Esophagus (tissue), 2 donors: ENCODE measurements around the gene PRF1. TPM values are rescaled to one million over a fixed set of nuclear protein-coding genes. Genes with fewer than 3 reads are reported as not detected.
A peak's percentile ranks its signal among the peaks of the same experiment; 100 is the strongest.
"Not testable (repeated sequence)": the region's sequence is repeated elsewhere in the genome, so short reads cannot be mapped to it uniquely, and the experiment has no call there.

Experiments
- H3K27ac ChIP-seq, 2 donors: one replicate each; pipeline ENCODE4 v1.5.1; 2013; ENCODE audit warnings: low read depth in 2 of 2, mild to moderate bottlenecking in 2 of 2, inconsistent platforms in 1 of 2, low read length in 1 of 2, moderate library complexity in 1 of 2
- H3K27me3 ChIP-seq, 2 donors: one replicate each; pipeline ENCODE4 v1.6.1; 2013; ENCODE audit warnings: low read length in 2 of 2, control low read depth in 1 of 2, mild to moderate bottlenecking in 1 of 2; ENCODE audit not compliant: insufficient read depth in 2 of 2, control insufficient read depth in 1 of 2
- H3K36me3 ChIP-seq, 2 donors: one replicate each; pipeline ENCODE4 v1.6.1; 2013; ENCODE audit warnings: low read length in 1 of 2; ENCODE audit not compliant: control insufficient read depth in 2 of 2, insufficient read depth in 2 of 2
- H3K4me1 ChIP-seq, 2 donors: one replicate each; pipeline ENCODE4 v1.6.1; 2013; ENCODE audit warnings: low read length in 1 of 2; ENCODE audit not compliant: control insufficient read depth in 2 of 2, insufficient read depth in 2 of 2
- H3K4me3 ChIP-seq, 2 donors: one replicate each; pipeline ENCODE4 v1.5.1; 2013; ENCODE audit warnings: low read length in 2 of 2, mild to moderate bottlenecking in 2 of 2, low read depth in 1 of 2, moderate library complexity in 1 of 2
- H3K9me3 ChIP-seq, 2 donors: one replicate each; pipeline ENCODE4 v1.6.1; 2013; ENCODE audit warnings: mild to moderate bottlenecking in 2 of 2, low read depth in 1 of 2, low read length in 1 of 2, moderate library complexity in 1 of 2; ENCODE audit not compliant: control insufficient read depth in 2 of 2, insufficient read depth in 1 of 2
- WGBS, 2 donors: extraction: QIAGEN DNeasy Blood & Tissue Kit; methylation state at CpG; one replicate each; pipeline ENCODE4 v1.1.7; 2013; 5-methylcytosine and 5-hydroxymethylcytosine counted together
- polyA plus RNA-seq, 2 donors: library from polyadenylated mRNA; stranded (reverse); fragments of 200-250 nt; gene quantifications; one replicate each; pipeline ENCODE4 v1.2.3, GENCODE V29; 2013
- donor health status: healthy with polysubstance abuse.
- donor health status: Bipolar disorder and iron deficiency.

PRF1 gene
- polyA plus RNA-seq, 2 donors = 0.71 to 1.8 TPM

DNA sequence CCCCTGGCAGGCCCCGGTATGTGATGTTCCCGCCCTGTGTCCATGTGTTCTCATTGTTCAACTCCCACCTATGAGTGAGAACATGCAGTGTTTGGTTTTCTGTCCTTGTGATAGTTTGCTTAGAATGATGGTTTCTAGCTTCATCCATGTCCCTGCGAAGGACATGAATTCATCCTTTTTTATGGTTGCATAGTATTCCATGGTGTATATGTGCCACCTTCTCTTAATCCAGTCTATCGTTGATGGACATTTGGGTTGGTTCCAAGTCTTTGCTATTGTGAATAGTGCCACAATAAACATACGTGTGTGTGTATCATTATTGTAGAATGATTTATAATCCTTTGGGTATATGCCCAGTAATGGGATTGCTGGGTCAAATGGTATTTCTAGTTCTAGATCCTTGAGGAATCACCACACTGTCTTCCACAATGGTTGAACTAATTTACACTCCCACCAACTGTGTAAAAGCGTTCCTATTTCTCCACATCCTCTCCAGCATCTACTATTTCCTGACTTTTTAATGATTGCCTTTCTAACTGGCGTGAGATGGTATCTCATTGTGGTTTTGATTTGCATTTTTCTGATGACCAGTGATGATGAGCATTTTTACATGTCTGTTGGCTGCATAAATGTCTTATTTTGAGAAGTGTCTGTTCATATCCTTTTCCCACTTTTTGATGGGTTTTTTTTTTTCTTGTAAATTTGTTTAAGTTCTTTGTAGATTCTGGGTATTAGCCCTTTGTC, 37.3 kb upstream of the PRF1 start:
- not testable (repeated sequence) for H3K4me3 ChIP-seq, H3K27ac ChIP-seq, H3K27me3 ChIP-seq, H3K9me3 ChIP-seq, H3K4me1 ChIP-seq, H3K36me3 ChIP-seq
- 74 to 75% methylated on average over 7 of the region's 7 CpGs for WGBS, 2 donors

DNA sequence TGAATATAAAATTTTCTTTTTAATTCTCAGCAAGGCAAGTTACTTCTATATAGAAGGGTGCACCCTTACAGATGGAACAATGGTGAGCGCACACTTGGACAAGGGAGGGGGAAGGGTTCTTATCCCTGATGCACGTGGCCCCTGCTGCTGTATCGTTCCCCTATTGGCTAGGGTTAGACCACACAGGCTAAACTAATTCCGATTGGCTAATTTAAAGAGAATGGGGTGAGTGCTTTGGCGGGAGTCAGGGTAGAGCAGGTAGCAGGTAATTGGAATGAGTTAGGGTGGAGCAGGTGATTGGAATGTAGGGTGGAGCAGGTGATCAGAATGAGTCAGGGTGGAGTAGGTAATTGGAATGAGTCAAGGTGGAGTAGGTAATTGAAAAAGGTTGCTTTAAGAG, 32.0 kb upstream of the PRF1 start:
- H3K9me3 ChIP-seq, H3K4me3 ChIP-seq, H3K36me3 ChIP-seq, H3K4me1 ChIP-seq, H3K27me3 ChIP-seq: not testable (repeated sequence)
- peak overlapping the region in 1 of 2 donors; percentile 21 for H3K27ac ChIP-seq
- 76 to 78% methylated on average over 5 of the region's 5 CpGs for WGBS, 2 donors

DNA sequence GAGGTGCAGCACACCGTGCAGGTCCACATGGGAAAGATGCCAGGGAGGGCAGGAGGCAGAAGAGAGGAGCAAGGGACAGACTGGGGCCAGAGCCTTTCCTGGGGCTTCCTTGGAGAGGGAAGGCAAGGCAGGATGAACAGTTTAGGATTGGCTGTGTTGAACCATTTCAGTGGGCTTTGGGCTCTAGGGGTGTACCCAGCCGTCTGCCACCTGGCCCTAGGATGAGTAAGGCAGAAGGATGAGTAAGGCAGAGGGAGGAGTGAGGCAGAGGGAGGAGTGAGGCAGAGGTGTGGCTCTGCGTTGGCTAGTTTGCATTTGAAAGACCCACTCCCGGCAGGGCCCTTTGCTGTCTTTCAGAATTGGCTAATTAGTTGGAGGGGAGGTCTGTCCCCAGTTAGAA, 31.5 kb upstream of the PRF1 start:
- Histone ChIP-seq H3K9me3 (peaks cover 0 to 3% of the 10 kb centered on the region in 2 donors), H3K4me3 (no peak overlapping the region), H3K36me3 (no peaks in the 10 kb centered on the region), H3K27ac (peak overlapping the region in 1 of 2 donors; percentile 75), H3K27me3 (no peaks in the 10 kb centered on the region), H3K4me1 (peaks cover 0 to 4% of the 10 kb centered on the region in 2 donors)
- WGBS, 2 donors = 49 to 57% methylated on average over 4 of the region's 4 CpGs

DNA sequence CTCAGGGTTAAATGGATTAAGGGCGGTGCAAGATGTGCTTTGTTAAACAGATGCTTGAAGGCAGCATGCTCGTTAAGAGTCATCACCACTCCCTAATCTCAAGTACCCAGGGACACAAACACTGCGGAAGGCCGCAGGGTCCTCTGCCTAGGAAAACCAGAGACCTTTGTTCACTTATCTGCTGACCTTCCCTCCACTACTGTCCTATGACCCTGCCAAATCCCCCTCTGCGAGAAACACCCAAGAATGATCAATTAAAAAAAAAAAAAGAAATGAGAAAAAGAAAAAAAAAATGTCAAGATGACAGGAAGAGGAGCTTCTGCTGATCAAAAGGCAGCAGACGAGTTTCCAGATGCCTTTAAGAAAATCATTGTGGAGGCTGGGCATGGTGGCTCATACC, 29.2 kb upstream of the PRF1 start:
- H3K9me3 ChIP-seq, H3K4me3 ChIP-seq, H3K4me1 ChIP-seq, H3K27me3 ChIP-seq, H3K27ac ChIP-seq, H3K36me3 ChIP-seq: not testable (repeated sequence)
- 74 to 86% methylated on average over 2 of the region's 6 CpGs for WGBS, 2 donors

DNA sequence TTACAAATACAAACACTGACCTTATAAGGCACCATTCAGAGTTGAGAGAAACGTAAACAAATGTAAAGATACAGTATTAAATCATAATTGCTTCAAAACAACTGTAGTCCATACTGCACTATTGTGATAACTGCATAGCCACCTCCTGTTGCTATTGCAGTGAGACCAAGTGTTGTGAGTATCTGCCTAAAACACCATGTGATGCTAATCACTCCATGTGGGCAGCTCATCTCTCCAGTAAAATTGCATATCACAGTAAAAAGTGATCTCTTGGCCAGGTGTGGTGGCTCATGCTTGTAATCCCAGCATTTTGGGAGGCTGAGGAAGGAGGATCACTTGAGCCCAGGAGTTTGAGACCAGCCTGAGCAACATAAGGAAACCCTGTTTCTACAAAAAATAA, 26.8 kb upstream of the PRF1 start:
- H3K27me3 ChIP-seq = no peaks in the 10 kb centered on the region
- H3K9me3 ChIP-seq = peaks cover 0 to 3% of the 10 kb centered on the region in 2 donors
- H3K4me1 ChIP-seq = peaks cover 0 to 4% of the 10 kb centered on the region in 2 donors
- 67 to 81% methylated on average over 1 of the region's 1 CpG for WGBS, 2 donors
- H3K27ac ChIP-seq = no peak overlapping the region
- no peak overlapping the region for H3K4me3 ChIP-seq
- H3K36me3 ChIP-seq = no peaks in the 10 kb centered on the region

DNA sequence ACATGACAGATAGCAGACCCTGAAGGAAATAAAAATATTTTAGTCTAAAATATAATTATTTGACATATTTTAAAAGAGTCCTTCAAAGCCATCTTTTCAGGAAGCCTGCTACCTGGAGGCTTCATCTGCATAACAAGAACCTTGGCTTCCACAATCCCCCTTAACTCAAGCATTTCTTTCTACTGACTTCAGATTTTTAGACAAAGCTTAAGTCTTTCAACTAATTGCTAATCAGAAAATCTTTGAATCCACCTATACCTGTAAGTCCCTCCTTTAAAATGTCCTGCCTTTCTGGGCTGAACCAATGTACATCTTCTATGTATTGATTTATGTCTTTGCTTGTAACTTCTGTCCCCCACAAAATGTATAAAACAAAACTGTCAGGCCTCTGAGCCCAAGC, 23.5 kb upstream of the PRF1 start:
- no peak overlapping the region for H3K4me3 ChIP-seq
- no peaks in the 10 kb centered on the region for H3K27me3 ChIP-seq
- H3K36me3 ChIP-seq = no peaks in the 10 kb centered on the region
- H3K27ac ChIP-seq = peak overlapping the region in 1 of 2 donors; percentile 71
- H3K9me3 ChIP-seq = peaks cover 0 to 8% of the 10 kb centered on the region in 2 donors
- H3K4me1 ChIP-seq = peaks cover 0 to 6% of the 10 kb centered on the region in 2 donors

DNA sequence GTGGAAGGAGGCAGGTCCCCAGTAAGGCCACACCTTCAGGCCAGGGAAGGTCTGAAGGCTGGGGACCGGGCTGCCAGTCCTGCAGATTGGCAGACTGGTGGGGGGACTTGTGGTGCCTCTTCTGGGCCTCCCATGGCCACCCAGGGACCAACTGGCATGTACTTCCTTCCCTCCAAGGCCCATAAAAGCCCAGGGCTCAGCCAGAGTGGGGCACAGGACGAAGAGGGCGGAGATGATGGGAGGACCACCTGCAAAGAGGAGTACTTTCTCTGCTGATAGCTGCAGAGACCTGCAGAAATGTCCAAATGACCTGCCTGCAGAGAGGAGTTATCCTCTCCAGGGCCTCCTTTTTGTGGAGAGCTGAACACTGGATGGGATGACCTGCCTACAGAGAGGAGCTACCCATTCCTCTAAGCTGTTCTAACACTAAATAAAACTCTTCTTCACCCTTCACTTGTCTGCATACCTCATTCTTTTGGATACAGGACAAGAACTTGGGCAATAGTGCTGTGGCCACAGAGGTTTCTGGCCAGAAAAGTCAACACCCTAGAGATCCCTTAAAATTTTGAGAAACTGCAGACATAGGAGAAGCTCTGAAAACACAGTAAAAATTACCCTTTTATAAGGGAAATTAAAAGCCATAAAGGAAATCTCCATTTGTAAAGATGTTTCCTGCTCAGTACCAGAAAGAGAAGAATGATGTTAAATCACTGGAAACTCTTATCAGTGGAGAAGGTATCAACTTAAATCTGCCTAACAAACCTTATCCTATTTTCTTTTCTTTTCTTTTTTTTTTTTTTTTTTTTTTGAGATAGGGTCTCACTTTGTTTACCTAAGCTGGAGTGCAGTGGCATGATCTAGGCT, 20.7 kb upstream of the PRF1 start:
- H3K27ac ChIP-seq = no peak overlapping the region
- no peaks in the 10 kb centered on the region for H3K27me3 ChIP-seq
- 94 to 100% methylated on average over 3 of the region's 3 CpGs for WGBS, 2 donors

DNA sequence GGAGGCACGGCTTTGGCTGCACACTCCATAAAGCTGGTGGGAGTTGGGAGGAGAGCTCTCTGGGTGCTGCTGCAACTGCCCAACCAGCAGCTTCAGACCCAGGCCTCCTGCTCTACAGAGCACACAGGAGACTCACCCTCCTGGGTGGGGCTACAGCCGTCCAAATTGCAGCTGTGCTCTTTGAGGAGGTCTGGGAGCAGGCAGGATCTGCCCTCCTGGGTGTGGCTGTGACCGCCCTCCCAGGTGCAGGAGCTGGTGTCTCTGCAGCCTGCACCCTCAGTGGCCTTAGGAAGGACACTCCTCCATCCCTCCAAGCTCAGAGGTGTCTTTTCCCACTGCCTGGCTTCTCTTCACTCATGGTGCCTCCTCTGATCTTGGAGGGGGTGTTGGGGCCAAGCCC, 20.0 kb upstream of the PRF1 start:
- peaks cover 0 to 6% of the 10 kb centered on the region in 2 donors for H3K4me1 ChIP-seq
- H3K4me3 ChIP-seq = no peak overlapping the region
- H3K27me3 ChIP-seq = no peaks in the 10 kb centered on the region
- H3K27ac ChIP-seq = no peak overlapping the region
- WGBS, 2 donors = 57 to 79% methylated on average over 3 of the region's 3 CpGs
- H3K36me3 ChIP-seq = no peaks in the 10 kb centered on the region
- peaks cover 0 to 6% of the 10 kb centered on the region in 2 donors for H3K9me3 ChIP-seq

More for the DNA sequence above, 20.7 kb upstream of the PRF1 start:
- no peaks in the 10 kb centered on the region for H3K36me3 ChIP-seq
- peaks cover 0 to 6% of the 10 kb centered on the region in 2 donors for H3K9me3 ChIP-seq
- H3K4me1 ChIP-seq = peaks cover 0 to 6% of the 10 kb centered on the region in 2 donors
- no peak overlapping the region for H3K4me3 ChIP-seq

DNA sequence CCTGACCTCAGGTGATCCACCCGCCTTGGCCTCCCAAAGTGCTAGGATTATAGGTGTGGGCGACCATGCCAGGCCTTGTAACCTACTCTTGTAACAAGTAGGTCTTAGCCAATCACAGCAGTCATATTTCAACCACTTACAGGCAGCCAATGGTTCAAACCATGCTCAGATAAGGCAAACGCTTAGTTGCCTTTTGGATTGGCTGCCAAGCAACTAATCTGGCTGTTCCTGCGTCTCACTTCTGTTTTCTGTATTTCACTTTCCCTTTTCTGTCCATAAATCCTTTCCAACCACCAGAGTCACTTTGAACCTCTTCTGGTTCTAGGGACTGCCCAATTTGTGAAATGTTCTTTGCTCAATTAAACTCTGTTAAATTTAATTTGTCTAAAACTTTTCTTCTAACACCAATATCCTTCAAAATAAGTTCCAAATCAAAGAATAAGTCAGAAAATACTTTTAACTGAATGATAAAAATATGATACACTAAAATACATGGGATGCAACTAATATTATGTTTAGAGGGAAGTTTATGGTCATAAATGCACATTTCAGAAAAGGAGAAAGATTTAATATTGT, 19.1 kb upstream of the PRF1 start:
- Histone ChIP-seq H3K4me3 (no peak overlapping the region), H3K36me3 (no peaks in the 10 kb centered on the region), H3K27me3 (no peaks in the 10 kb centered on the region), H3K4me1 (peaks cover 0 to 6% of the 10 kb centered on the region in 2 donors), H3K9me3 (peaks cover 0 to 6% of the 10 kb centered on the region in 2 donors), H3K27ac (no peak overlapping the region)
- whole genome bisulfite sequencing, 2 donors = 83 to 84% methylated on average over 4 of the region's 4 CpGs
